Hepatic stellate cell (primary cell): ENCODE measurements around the gene PBX3.
"Not testable (repeated sequence)": the region's sequence is repeated elsewhere in the genome, so short reads cannot be mapped to it uniquely, and the experiment has no call there.

Experiments used
- DNase-seq: peaks from one replicate; pipeline ENCODE4 v3.0.0; 2011; ENCODE audit warnings: low spot score

The PBX3 gene

DNA sequence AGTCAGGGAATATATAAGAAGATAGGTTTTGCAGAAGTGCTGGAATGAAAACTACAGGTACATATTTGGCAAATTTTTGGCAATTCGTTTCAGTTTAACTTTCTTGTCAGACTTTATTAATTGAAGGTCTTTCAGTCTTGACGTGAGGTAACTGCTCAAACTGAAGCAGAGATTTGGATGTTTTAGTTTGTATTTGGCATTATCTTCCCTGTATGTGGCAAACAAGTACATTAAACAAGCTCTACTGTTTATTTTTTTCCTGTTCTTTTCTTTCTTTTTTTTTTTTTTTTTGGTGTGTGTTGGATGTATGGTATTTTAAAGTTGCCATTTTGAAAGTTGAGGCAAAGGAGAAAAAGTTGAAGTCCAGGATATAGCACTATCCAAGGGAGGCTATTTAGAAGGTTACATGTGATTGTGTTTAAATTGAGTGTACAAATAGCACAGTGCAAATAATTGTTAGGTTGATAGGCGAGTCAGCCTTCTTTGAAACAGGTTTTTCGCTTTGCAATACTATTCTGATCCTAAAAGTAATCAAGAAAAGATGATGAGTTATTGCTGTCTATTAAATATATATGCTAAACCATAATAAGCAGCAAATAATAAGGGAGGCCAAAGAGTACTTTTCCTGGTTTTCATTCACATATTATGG, 2.2 kb downstream of the PBX3 start:
- DNase-seq: no peak

DNA sequence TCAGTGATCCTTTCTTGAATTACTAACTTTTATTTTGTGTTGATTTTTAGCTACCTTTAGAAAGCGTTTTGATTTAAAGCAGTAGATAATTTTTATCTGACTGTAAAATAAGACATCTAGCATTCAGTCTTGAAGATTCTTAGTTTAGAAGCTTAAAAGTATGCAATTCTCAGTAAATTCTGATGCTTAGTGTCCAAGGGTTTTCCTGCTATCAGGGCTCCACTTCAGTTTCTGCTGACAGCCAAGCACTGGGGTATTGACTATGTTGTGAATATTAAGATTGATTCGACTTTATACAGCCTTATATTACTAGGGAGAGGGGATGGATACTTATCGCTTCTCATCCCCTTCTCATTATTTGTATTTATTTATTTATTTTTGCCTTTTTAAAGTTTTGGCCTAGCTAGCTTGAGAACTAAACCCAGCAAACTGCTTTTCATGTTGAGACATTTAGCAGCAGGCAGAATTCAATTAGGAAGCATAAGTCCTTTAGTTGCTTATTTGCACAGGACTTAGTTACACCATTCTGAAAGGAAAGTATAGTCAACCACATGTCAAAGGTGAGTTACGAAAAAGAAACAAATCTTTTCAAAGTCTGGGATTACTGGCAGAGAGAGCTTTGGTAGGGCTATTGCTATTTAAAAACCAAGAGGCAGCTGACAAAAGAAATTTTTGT, 2.9 kb downstream of the PBX3 start:
- no peak for DNase-seq

DNA sequence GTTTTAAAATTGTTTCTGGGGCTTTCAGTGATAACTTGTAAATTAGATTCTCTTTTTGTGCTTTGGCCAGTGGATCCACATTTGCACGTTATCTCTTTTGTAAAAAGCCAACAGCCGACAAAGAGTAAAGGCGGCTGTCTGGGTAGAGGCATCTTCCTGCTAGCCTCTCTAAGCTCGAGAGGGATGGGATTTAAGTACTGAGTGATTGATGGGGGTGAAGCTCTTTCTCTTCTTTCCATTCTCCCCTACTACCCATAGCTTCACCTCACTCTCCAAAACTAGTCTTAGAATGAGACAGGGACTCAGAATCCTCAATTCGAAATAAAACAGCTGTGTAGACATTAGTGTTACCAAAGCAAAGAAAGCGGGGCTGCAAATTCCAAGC, 3.4 kb downstream of the PBX3 start:
- no peak for DNase-seq

DNA sequence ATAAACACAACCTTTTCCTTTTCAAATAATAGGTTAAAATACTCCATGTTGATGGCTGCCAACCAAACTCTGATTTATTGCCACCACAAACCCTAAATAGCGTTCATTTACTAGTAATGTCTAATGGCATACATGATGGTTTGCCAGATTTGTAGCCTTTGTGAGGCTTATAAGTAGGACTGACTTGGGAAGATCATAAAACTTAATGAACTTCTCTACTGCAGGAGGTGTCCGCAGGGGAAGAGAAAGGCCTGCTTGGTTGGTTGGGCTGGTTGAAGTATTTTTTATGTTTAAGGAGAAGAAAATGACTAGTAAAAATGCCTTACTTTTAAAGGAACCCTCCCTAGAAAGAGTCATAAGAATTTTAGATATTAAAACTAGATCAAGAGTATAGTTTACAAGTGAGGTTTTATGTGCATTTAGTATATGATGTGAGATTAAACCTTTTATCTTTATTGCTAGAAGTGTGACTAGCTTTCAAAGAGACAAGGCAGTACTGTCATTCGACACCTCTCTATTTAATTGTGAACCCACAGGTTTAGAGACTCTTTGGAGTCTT, 5.0 kb downstream of the PBX3 start:
- DNase-seq: no peak

DNA sequence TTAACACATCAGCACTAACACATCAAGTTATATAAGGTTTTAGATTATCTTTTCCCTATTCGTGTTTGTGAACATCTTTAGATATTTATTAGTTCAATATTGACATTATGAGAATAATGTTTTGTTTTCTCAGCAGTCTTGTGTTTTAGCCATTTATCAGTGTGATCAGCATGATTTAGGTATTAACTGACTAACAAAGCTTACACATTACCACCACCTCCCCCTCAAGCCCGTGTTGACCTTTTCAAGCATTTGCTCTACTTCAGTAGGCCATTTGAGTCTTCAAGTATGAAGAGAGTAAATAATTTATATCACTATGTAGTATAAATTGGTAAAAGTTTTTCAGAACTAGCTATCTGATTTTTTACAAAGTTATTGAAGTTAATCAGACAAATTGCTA, 6.9 kb downstream of the PBX3 start:
- no peak for DNase-seq

DNA sequence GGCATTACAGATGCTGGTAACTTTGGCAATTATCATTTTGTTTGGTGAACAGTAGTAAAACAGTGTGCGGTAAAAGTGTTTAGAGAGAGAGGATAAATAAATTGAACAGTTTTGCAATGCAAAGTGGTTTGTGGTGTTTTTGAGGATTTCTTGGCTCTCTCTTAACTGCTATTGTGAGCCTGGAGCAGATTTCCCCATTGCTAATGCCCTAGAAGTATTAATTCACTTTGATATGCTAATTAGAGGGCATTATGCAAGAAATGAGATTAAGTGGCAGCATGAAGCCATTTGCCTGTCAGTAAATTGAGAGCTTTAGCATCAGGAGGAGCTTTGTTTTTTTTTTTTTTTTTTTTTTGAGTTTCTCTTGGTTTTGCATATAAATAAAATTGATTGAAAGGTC, 8.2 kb downstream of the PBX3 start:
- no peak for DNase-seq

DNA sequence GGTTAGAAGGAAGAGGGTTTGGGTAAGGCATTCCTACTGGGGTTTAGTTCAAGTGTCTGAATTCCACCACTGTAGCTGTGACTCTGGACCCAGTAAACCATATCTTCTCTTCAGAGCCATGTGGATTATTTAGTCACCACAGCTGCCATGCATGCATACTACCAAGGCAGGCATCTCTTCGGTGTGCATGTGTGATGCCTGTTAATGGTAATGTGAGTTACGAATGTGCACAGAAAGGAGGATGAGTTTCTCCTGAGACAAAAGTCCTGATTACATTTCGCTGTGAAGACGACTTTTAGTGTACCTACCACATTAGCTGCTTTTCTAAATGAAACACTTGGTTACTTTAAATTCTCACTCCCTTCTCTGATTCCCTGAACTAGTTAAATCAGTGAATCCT, 9.3 kb downstream of the PBX3 start:
- no peak for DNase-seq

DNA sequence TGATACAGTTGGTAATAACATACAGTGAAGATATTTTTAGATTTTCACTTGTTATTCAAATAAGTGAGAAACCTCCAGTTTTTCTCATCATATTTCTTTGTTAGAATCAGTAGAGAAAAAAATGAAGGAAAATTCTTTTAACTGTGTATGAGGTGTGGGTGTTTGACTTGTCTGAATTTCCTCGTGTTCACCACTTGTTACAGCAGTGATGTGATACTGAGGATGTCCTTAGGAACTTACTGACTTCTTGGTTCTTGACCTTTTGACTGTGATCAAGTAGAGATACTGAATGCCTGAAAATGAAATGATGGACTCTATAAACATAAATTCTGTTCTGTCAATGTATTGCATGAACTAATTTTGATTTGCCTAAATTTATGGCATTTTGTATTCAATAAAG, 10.7 kb downstream of the PBX3 start:
- no peak for DNase-seq

DNA sequence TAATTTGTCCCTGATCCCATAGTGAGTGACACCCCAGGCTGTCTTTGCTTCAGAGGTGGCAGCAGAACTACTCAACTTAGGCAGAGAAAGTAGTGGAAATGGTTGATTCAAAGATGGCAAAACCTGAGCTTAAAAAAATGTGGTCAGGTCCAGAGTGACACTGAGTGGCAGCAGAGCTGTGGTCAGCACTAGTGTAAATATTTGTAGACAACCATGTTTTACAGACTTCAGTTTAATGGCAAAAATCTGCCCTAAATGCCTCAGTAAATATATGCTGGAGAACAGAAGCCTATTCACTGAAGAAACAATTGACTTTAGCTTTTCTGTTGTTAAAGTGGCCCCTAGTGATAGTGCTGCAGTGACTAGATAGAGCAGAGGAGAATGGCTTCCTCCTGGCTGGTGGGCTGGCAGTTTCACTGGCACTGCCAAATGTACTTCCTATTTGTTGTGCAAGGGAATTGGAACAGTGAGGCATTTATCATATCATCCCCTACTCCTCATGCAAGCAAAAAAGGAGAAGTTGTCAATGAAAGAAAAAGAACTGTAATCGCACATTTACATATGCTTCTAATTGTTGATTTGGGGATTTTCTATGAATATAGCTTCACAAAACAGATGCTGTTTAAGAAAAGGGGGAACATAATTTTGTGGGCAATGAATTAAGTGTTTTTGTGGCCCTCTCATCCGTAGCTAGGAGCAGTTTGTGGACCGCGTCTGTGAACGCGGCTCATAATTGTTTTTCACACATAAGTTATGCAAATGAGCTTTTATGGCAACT, 12.0 kb downstream of the PBX3 start:
- no peak for DNase-seq

DNA sequence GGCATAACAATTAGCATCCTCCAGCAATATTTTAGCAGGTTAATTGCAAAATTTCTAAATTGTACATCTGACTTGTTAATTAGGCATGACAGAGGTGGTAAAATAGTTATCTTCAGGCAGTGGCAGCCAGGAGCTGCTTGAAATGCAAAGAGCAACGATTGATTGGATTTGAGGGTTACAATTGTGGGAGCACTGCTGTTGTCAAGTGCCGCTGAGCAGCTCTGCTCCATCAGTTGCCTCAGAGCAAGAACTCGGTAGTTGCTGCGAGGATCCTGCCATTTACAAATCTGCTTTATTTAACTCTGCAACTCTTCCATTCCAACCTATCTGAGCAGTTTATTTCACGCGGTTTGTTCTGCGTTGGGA, 12.6 kb downstream of the PBX3 start:
- DNase-seq: no peak

DNA sequence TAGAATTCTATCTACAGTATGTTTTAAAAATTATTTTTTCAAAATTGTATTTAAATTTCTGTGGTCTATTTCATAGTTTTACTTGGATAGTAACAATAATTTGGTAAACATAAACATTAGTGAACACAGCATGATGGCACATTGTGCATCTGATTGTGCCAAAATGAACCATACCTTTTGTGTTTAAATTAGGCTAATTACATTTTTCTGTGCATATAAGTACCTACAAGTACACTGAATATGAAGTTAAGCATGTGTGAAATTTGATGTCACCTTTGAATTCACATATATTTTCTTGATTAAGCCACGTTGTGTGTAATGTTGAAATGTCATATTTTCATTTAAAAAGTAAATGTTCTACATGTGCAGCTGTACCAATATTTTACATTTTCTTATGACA, 13.4 kb downstream of the PBX3 start:
- no peak for DNase-seq

DNA sequence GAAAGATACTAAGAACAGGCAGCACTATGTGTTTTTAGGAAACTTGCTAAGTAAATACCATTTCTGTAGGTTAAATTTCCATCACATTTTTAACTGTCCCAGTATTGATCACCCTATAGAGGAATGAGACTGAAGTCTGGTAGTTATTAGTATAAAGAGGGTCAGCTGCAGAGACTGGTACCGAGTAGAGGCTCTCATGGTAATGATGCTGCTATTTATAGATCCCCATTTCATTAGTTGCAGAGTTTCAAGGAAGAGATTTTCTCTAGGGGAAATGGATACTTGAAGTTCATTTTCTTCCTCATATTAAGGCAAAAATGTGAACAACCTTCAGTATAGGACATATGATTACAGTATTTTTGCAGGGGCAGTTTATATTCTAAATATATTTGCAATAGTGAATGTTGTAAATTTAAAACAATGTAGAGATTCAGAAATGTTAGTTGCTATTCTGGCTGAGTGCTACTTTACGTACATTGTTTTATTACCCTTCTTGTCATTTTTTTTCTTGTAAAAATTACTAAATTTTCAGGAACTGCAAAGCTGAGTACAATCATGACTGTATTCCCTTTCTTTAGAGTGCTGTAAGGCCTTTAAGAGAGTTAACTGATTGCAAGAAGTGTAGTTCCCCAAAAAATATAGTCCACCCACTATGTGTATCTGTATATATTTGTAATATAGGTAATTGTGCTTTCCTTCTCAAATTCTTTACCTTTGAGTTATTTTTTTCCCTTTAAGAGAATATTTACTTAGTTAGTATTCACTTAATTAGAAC, 14.7 kb downstream of the PBX3 start:
- no peak for DNase-seq

DNA sequence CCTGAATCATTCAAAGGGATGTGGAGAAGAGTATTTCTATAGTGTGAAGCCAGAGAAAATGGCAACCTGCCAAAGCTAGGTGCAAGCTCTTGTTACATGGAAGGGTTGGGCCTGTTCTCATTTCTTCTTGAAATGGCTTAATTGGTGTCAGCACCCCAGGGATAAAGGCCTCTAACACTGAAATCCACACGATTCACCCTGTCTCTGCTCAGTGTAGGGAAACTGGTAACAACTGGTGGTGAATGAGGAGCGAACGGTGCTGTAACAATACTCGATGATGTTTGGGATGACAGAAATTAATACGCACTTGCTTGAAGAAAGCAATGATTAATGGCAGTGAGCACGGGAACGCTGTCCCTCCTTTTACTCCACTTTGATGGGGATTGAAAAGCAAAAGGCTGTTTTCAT, 16.2 kb downstream of the PBX3 start:
- no peak for DNase-seq

DNA sequence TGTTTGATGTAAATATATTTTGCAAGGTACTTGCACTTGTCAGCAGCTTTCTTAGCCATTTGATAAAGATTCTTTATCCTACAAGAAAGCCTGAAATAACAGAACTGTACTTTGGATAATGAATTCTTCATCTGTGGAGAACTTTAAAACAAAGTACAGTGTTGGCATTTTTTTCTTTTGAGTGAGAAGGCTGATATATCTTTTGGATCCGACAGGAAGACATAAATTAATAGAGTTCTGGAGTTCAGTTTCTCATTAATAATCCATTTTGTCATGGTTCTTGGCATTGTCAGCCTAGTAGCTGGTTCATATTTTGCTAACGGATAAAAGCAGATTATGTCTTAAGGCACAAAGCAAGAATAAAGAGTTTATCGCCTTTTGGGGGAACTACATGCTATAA, 17.0 kb downstream of the PBX3 start:
- DNase-seq: no peak

DNA sequence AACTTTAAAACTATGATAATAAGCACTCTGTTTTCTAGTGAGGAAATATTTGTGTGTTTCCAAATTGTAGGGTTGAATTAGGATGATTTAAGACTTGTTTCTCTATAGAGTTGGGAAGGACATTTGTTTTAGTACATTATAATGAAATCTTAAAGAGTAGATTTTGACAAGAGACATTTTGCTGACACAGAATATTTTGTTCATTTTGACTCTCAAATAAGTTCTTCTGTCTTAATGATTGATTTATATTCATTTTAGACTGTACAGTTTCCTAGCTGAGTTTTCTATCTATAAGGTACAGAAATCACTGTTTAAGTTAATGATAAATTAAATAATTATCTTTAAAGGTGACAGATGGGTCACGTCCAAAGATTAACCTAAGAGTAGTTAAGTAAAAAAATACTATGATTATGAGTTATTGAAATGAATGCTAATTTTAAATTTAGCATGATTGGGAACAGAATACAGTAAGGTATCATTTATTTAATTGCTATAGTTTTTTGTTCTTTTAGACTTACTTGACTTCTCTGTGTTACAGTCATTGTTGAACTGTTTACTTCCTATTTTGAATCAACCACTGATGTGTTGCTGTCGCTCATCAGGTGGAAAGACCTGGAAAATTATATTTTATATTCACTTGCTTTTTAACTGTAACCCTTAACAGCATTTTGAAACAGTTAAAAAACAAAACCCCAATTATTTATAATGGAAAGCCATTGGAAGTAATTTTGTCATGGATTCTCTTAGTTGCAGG, 19.5 kb downstream of the PBX3 start:
- no peak for DNase-seq

DNA sequence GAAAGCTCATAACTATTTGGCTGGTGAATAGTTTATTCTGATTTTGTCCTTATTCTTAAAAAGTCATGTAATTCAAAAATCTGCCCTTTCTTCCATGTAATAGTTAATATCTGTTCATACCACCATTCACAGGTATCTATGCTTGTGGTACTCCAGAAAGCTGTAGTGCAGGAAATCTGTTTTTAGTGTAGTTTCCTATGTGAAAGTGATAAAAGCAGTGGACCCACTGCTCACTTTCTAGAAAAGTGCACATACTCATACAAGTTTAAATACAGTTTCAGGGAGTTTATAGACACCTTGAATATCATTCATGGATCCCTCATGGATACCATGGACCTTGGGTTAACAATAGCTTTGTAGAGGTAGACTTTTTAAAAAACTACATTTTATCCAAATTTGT, 20.2 kb downstream of the PBX3 start:
- no peak for DNase-seq

DNA sequence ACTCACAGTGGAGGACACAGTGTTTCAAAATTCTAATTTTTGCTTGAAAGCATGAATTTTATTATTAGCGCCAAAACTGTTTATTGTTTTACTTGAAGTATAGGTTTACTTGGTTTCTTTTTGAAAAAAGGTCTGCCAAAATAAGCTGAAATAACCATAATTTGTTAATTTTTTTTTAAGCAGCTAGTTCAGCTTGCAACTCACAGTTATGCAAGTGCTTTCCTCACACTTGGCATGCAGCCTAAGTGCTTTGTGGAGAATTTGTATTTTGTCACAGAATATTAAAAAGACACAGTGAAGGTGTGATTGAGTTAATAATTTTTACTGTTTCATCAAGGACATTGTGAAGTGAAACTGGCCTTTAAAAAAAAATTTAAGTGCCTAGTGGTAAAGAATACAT, 21.6 kb downstream of the PBX3 start:
- no peak for DNase-seq

DNA sequence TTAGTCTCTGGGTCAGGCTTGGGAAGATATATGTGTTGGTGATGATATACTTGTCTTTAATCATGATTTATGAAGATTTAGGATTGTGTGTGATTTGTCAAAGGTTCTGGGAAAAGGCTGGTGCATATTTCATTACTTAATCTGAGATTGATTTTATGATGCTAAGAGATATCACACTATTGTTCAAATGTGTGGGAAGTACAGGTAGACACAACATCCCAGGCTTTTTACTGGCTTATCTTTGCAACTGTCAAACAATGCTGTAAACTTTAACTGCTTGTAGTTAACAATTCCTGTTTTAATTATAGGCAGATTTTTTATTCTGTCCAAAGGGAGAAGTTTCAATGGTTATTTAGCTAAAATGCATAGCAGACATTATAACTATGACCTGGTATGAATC, 23.9 kb downstream of the PBX3 start:
- DNase-seq: no peak

DNA sequence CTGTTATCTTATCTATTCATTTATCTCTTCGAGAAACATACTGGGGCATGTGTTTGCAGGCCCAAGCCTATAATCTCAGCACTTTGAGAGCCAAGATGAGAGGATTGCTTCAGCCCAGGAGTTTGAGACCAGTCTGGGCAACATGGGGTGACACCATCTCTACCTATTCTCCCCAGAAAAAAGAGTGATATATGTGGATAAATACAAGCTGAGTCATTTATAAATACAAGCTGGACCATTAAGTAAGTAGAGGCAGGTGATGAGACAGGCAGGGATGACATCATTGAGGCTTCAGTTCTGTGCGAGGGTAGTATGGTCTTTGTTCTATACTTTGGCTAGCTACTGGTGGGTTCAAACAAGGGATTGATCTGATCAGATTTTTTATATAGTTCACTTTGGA, 25.6 kb downstream of the PBX3 start:
- DNase-seq: no peak

DNA sequence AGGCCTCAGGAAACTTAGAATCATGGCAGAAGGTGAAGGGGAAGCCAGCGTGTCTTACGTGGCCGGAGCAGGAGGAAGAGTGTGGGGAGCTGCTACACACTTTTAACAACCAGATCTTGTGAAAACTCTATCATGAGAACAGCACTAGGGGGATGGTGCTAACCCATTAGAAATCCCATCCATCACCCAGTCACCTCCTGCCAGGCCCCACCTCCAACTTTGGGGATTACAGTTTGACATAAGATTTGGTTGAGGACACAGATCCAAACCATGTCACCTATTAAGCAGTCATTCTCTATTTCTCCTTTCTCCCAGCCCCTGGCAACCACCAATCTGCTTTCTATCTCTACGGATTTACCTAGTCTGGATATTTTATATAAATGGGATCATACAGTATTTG, 26.9 kb downstream of the PBX3 start:
- no peak for DNase-seq

DNA sequence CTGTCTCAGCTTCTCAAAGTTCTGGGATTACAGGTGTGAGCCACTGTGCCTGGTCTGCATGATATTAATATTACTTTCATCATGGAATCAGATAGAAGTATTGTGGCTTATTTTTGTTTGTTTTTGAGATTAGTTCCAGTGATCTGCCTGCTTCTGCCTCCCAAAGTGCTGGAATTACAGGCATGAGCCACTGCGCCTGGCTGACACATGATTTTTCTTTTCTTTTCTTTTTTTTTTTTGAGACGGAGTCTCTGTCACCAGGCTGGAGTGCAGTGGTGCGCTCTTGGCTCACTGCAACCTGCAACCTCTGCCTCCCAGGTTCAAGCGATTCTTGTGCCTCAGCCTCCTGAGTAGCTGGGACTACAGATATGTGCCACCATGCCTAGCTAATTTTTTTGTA, 29.6 kb downstream of the PBX3 start:
- not testable (repeated sequence) for DNase-seq
